GM19463 (cell line): ENCODE measurements around the gene ACSL3.

Source experiments
- ATAC-seq: cut with Tn5 transposase; IDR thresholded peaks from one replicate; pipeline ENCODE4 v1.9.1; 2021; ENCODE audit warnings: mild to moderate bottlenecking, moderate library complexity; ENCODE audit not compliant: unreplicated experiment

Gene ACSL3

GRCh38 chr2:222939208-222939856 is 78.5 kb downstream of the ACSL3 start:
- peak; percentile 81 for ATAC-seq

GRCh38 chr2:222939979-222940378 is 79.1 kb downstream of the ACSL3 start:
- ATAC-seq: no peak

GRCh38 chr2:222941510-222942032 is 80.7 kb downstream of the ACSL3 start:
- ATAC-seq: no peak

GRCh38 chr2:222942561-222942960 is 81.7 kb downstream of the ACSL3 start:
- no peak for ATAC-seq

- ATAC-seq: no peak
Measured at GRCh38 chr2:222942977-222943376, 82.1 kb downstream of the ACSL3 start.

- peak; percentile 67 for ATAC-seq
Measured at GRCh38 chr2:222943820-222944219, 83.0 kb downstream of the ACSL3 start.

- no peak for ATAC-seq
Measured at GRCh38 chr2:222944552-222944951, 83.7 kb downstream of the ACSL3 start.

GRCh38 chr2:222944971-222945740 is 84.3 kb downstream of the ACSL3 start:
- ATAC-seq: no peak

GRCh38 chr2:222945887-222946286 is 85.1 kb downstream of the ACSL3 start:
- no peak for ATAC-seq

- no peak for ATAC-seq
Measured at GRCh38 chr2:222946700-222947287, 86.0 kb downstream of the ACSL3 start.

- no peak for ATAC-seq
Measured at GRCh38 chr2:222949073-222949472, 88.2 kb downstream of the ACSL3 start.

GRCh38 chr2:222949690-222950323 is 89.0 kb downstream of the ACSL3 start:
- ATAC-seq: no peak

- no peak for ATAC-seq
Measured at GRCh38 chr2:222950638-222951285, 89.9 kb downstream of the ACSL3 start.

- ATAC-seq: no peak
Measured at GRCh38 chr2:222952204-222952603, 91.4 kb downstream of the ACSL3 start.

GRCh38 chr2:222955008-222955407 is 94.2 kb downstream of the ACSL3 start:
- no peak for ATAC-seq

GRCh38 chr2:222959358-222959757 is 98.5 kb downstream of the ACSL3 start:
- no peak for ATAC-seq

GRCh38 chr2:222960126-222960525 is 99.3 kb downstream of the ACSL3 start:
- peak; percentile 96 for ATAC-seq

- ATAC-seq: no peak
Measured at GRCh38 chr2:222963641-222964040, 102.8 kb downstream of the ACSL3 start.

- no peak for ATAC-seq
Measured at GRCh38 chr2:222964376-222965031, 103.7 kb downstream of the ACSL3 start.

GRCh38 chr2:222965555-222965954 is 104.7 kb downstream of the ACSL3 start:
- ATAC-seq: no peak
